Liver (tissue), 9 donors: ENCODE data around the gene KSR2. TPM values are rescaled to one million over a fixed set of nuclear protein-coding genes. Genes with fewer than 3 reads are reported as not detected.

Source experiments
- DNase-seq: peaks from one replicate; pipeline ENCODE4 v3.0.0-alpha.2; 2017; ENCODE audit warnings: low spot score
- H3K27ac ChIP-seq, 2 donors: one replicate each; pipeline ENCODE4 v1.7.0; 2013; ENCODE audit warnings: inconsistent platforms in 2 of 2, low read length in 2 of 2, control low read depth in 1 of 2, low read depth in 1 of 2, mild to moderate bottlenecking in 1 of 2
- H3K27me3 ChIP-seq, 4 donors: one replicate each; pipeline versions ENCODE4 v1.6.1 to v1.7.0; 2013; ENCODE audit warnings: low read length in 3 of 4, inconsistent platforms in 1 of 4, mild to moderate bottlenecking in 1 of 4, moderate library complexity in 1 of 4; ENCODE audit not compliant: control insufficient read depth in 4 of 4, insufficient read depth in 4 of 4
- H3K36me3 ChIP-seq, 4 donors: one replicate each; pipeline versions ENCODE4 v1.6.1 to v1.7.0; 2013; ENCODE audit warnings: low read length in 3 of 4, mild to moderate bottlenecking in 3 of 4, low read depth in 1 of 4, moderate library complexity in 1 of 4; ENCODE audit not compliant: control insufficient read depth in 4 of 4, insufficient read depth in 3 of 4
- H3K4me1 ChIP-seq, 4 donors: one replicate each; pipeline versions ENCODE4 v1.6.1 to v1.7.0; 2013; ENCODE audit warnings: low read length in 3 of 4, mild to moderate bottlenecking in 3 of 4, moderate library complexity in 1 of 4; ENCODE audit not compliant: control insufficient read depth in 4 of 4, insufficient read depth in 4 of 4
- H3K4me3 ChIP-seq, 3 donors: one replicate each; pipeline versions ENCODE4 v1.6.1 to v1.7.0; 2013; ENCODE audit warnings: low read length in 3 of 3, control low read depth in 1 of 3, low read depth in 1 of 3, mild to moderate bottlenecking in 1 of 3
- H3K9ac ChIP-seq, 2 donors: one replicate each; pipeline ENCODE4 v1.7.0; 2013; ENCODE audit warnings: low read length in 2 of 2, mild to moderate bottlenecking in 2 of 2, moderate library complexity in 2 of 2, control low read depth in 1 of 2, low read depth in 1 of 2
- H3K9me3 ChIP-seq, 4 donors: one replicate each; pipeline versions ENCODE4 v1.6.1 to v1.7.0; 2013; ENCODE audit warnings: low read length in 3 of 4; ENCODE audit not compliant: control insufficient read depth in 4 of 4
- EGR1 ChIP-seq, 2 donors: IDR thresholded peaks; 2 replicates each; pipeline ENCODE4 v1.6.1; 2016 to 2018; ENCODE audit warnings: antibody characterized with exemption in 2 of 2, low read depth in 2 of 2
- FOXA1 ChIP-seq: IDR thresholded peaks from 2 replicates; pipeline ENCODE4 v1.6.1; 2016; ENCODE audit warnings: antibody characterized with exemption
- FOXA2 ChIP-seq: IDR thresholded peaks from 2 replicates; pipeline ENCODE4 v1.6.1; 2016; ENCODE audit warnings: antibody characterized with exemption
- GABPA ChIP-seq, 2 donors: IDR thresholded peaks in 1 of 2; conservative IDR thresholded peaks in 1 of 2; 2 replicates each; pipeline ENCODE4 v1.6.1; 2016; ENCODE audit warnings: antibody characterized with exemption in 2 of 2, mild to moderate bottlenecking in 1 of 2, moderate library complexity in 1 of 2
- HNF4A ChIP-seq, 2 donors: conservative IDR thresholded peaks; 2 replicates each; pipeline ENCODE4 v1.6.1; 2016; ENCODE audit warnings: antibody characterized with exemption in 2 of 2, mild to moderate bottlenecking in 2 of 2
- HNF4G ChIP-seq: IDR thresholded peaks from 2 replicates; pipeline ENCODE4 v1.6.1; 2016; ENCODE audit warnings: antibody characterized with exemption
- JUND ChIP-seq, 2 donors: IDR thresholded peaks; 2 replicates each; pipeline ENCODE4 v1.6.1; 2016; ENCODE audit warnings: antibody characterized with exemption in 2 of 2
- NR2F2 ChIP-seq: IDR thresholded peaks from 2 replicates; pipeline ENCODE4 v1.6.1; 2016; ENCODE audit warnings: antibody characterized with exemption
- RAD21 ChIP-seq, 2 donors: IDR thresholded peaks; 2 replicates each; pipeline ENCODE4 v1.6.1; 2016; ENCODE audit warnings: antibody characterized with exemption in 2 of 2, mild to moderate bottlenecking in 2 of 2
- RXRA ChIP-seq, 2 donors: IDR thresholded peaks; 2 replicates each; pipeline ENCODE4 v1.6.1; 2017 to 2018; ENCODE audit warnings: antibody characterized with exemption in 2 of 2, mild to moderate bottlenecking in 1 of 2
- SP1 ChIP-seq: IDR thresholded peaks from 2 replicates; pipeline ENCODE4 v1.6.1; 2018; ENCODE audit warnings: antibody characterized with exemption, mild to moderate bottlenecking
- TAF1 ChIP-seq: conservative IDR thresholded peaks from 2 replicates; pipeline ENCODE4 v1.6.1; 2016; ENCODE audit warnings: antibody characterized with exemption, mild to moderate bottlenecking
- YY1 ChIP-seq: IDR thresholded peaks from 2 replicates; pipeline ENCODE4 v1.6.1; 2016; ENCODE audit warnings: antibody characterized with exemption, mild to moderate bottlenecking
- WGBS: extraction: QIAGEN DNeasy Blood & Tissue Kit; methylation state at CpG from one replicate; pipeline ENCODE4 v1.1.7; 2013; 5-methylcytosine and 5-hydroxymethylcytosine counted together
- polyA plus RNA-seq, 2 donors: library from polyadenylated mRNA; stranded (reverse) in 1 of 2; unstranded in 1 of 2; fragments of 200-250 nt in 1 of 2; fragments of >200 nt in 1 of 2; fragmentation: Nextera tagmentation in 1 of 2; extraction: Ambion mirVana in 1 of 2; gene quantifications; one replicate each; pipeline versions ENCODE4 v1.2.1 to v1.2.3, GENCODE V29; 2013 to 2015
- total RNA-seq, 2 donors: library from RNA; depleted of rRNA; stranded (reverse); fragments of >200 nt; gene quantifications; one replicate each; pipeline ENCODE4 v1.2.3, GENCODE V29; 2014
- TF ChIP-seq, protein P1 (sequence below): IDR thresholded peaks from 2 replicates; pipeline ENCODE4 v1.6.1; 2016; ENCODE audit warnings: antibody characterized with exemption, mild to moderate bottlenecking
- TF ChIP-seq, protein P2 (sequence below): fragments of 150-350 bp; IDR thresholded peaks from 2 replicates; pipeline ENCODE4 v1.5.1; 2017; ENCODE audit warnings: improper control_type of control experiment, low read depth, low read length; ENCODE audit not compliant: missing input control
- TF ChIP-seq, protein P3 (sequence below): IDR thresholded peaks from 2 replicates; pipeline ENCODE4 v1.6.1; 2016; ENCODE audit warnings: antibody characterized with exemption
- TF ChIP-seq, protein P4 (sequence below): IDR thresholded peaks from 2 replicates; pipeline ENCODE4 v1.6.1; 2016; ENCODE audit warnings: antibody characterized with exemption
- TF ChIP-seq, protein P5 (sequence below): IDR thresholded peaks from 2 replicates; pipeline ENCODE4 v1.6.1; 2016; ENCODE audit warnings: antibody characterized with exemption
- donor health status: healthy.
- donor health status: healthy.
- donor health status: healthy.
- donor health status: healthy.
- donor health status: healthy.

Gene KSR2
- total and polyA plus RNA-seq, 4 donors: under 0.01 to 0.02 (median under 0.01) TPM; not detected in 1

DNA sequence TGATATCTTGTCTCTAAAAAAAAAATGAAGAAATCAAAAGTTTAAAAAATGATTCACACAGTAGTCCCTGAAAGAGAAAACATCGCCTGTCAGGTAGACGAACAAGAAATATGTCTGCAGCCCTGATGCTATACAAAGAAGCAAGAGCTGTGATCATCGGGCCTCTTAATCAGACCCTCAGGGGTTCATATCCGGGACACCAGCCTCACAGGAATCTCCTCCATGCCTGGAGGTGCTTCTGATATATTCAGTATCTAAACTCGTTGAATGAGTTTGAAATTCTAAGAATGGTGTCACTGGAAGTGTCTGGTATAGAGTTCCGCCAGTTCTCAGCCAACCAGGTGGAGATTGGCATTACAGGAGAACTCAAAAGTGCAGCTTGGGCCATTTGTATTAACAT, 64.7 kb downstream of the KSR2 start:
- H3K9ac ChIP-seq: no peak overlapping the region
- TF ChIP-seq HNF4A (conservative IDR thresholded peaks at IDR 0.05) (no peak), JUND (IDR thresholded peaks at IDR 0.05) (no peak)
- 84% methylated on average over 6 of the region's 6 CpGs for WGBS

DNA sequence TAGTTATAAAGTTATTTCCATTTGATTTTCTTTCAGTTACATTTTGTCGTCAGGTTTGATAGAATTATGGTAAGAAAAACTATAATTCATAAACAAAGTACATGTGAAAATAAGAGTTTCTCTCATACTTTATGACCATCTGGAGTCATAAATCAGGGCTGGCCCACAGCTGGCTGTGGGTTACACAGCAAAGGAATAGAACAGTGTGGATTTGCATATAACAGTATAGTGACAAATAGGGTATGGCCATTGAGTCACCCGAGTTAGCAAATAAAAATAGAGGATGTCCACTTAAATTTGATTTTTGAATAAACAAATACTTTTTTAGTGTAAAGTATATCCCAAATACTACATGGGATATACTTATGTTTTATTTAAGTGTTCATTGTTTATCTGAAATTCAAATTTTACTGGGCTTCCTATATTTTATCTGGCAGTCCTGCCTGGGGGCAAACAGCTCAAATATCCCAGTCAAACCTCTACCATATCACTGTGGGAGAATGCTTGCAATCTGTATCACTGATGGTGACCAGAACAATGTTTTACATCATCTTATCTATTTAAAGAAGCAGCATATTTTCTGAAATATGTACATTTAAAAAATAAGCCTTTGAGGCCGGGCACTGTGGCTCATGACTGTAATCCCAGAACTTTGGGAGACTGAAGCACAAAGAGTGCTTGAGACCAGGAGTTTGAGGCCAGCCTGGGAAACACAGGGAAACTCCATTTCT, 65.5 kb downstream of the KSR2 start:
- WGBS: 68% methylated on average over 3 of the region's 3 CpGs

More for the DNA sequence above, 64.7 kb downstream of the KSR2 start:
- H3K4me3 ChIP-seq: no peak overlapping the region
- no peak overlapping the region for H3K27ac ChIP-seq
- H3K27me3 ChIP-seq: no peaks in the 10 kb centered on the region
- H3K36me3 ChIP-seq: no peaks in the 10 kb centered on the region
- no peak for DNase-seq
- no peaks in the 10 kb centered on the region for H3K9me3 ChIP-seq
- no peaks in the 10 kb centered on the region for H3K4me1 ChIP-seq

More for the DNA sequence above, 65.5 kb downstream of the KSR2 start:
- Histone ChIP-seq H3K4me1 (no peaks in the 10 kb centered on the region), H3K36me3 (no peaks in the 10 kb centered on the region), H3K27me3 (no peaks in the 10 kb centered on the region), H3K9ac (no peak overlapping the region), H3K27ac (no peak overlapping the region), H3K4me3 (no peak overlapping the region), H3K9me3 (no peaks in the 10 kb centered on the region)
- DNase-seq: no peak
- TF ChIP-seq JUND (IDR thresholded peaks at IDR 0.05) (no peak), GABPA (IDR thresholded peaks at IDR 0.05 in 1 of 2, conservative IDR thresholded peaks at IDR 0.05 in 1 of 2) (no peak), TAF1 (no peak), FOXA1 (no peak), HNF4G (no peak), HNF4A (conservative IDR thresholded peaks at IDR 0.05) (no peak), YY1 (no peak), NR2F2 (no peak), FOXA2 (no peak), RAD21 (IDR thresholded peaks at IDR 0.05) (no peak), RXRA (IDR thresholded peaks at IDR 0.05) (no peak), EGR1 (IDR thresholded peaks at IDR 0.05; ENCODE audit: low read depth in 2 of 2) (no peak), SP1 (no peak)
- TF ChIP-seq, protein P1, sequence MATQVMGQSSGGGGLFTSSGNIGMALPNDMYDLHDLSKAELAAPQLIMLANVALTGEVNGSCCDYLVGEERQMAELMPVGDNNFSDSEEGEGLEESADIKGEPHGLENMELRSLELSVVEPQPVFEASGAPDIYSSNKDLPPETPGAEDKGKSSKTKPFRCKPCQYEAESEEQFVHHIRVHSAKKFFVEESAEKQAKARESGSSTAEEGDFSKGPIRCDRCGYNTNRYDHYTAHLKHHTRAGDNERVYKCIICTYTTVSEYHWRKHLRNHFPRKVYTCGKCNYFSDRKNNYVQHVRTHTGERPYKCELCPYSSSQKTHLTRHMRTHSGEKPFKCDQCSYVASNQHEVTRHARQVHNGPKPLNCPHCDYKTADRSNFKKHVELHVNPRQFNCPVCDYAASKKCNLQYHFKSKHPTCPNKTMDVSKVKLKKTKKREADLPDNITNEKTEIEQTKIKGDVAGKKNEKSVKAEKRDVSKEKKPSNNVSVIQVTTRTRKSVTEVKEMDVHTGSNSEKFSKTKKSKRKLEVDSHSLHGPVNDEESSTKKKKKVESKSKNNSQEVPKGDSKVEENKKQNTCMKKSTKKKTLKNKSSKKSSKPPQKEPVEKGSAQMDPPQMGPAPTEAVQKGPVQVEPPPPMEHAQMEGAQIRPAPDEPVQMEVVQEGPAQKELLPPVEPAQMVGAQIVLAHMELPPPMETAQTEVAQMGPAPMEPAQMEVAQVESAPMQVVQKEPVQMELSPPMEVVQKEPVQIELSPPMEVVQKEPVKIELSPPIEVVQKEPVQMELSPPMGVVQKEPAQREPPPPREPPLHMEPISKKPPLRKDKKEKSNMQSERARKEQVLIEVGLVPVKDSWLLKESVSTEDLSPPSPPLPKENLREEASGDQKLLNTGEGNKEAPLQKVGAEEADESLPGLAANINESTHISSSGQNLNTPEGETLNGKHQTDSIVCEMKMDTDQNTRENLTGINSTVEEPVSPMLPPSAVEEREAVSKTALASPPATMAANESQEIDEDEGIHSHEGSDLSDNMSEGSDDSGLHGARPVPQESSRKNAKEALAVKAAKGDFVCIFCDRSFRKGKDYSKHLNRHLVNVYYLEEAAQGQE: no peak
- TF ChIP-seq, protein P2, sequence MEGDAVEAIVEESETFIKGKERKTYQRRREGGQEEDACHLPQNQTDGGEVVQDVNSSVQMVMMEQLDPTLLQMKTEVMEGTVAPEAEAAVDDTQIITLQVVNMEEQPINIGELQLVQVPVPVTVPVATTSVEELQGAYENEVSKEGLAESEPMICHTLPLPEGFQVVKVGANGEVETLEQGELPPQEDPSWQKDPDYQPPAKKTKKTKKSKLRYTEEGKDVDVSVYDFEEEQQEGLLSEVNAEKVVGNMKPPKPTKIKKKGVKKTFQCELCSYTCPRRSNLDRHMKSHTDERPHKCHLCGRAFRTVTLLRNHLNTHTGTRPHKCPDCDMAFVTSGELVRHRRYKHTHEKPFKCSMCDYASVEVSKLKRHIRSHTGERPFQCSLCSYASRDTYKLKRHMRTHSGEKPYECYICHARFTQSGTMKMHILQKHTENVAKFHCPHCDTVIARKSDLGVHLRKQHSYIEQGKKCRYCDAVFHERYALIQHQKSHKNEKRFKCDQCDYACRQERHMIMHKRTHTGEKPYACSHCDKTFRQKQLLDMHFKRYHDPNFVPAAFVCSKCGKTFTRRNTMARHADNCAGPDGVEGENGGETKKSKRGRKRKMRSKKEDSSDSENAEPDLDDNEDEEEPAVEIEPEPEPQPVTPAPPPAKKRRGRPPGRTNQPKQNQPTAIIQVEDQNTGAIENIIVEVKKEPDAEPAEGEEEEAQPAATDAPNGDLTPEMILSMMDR: no peak
- TF ChIP-seq, protein P3, sequence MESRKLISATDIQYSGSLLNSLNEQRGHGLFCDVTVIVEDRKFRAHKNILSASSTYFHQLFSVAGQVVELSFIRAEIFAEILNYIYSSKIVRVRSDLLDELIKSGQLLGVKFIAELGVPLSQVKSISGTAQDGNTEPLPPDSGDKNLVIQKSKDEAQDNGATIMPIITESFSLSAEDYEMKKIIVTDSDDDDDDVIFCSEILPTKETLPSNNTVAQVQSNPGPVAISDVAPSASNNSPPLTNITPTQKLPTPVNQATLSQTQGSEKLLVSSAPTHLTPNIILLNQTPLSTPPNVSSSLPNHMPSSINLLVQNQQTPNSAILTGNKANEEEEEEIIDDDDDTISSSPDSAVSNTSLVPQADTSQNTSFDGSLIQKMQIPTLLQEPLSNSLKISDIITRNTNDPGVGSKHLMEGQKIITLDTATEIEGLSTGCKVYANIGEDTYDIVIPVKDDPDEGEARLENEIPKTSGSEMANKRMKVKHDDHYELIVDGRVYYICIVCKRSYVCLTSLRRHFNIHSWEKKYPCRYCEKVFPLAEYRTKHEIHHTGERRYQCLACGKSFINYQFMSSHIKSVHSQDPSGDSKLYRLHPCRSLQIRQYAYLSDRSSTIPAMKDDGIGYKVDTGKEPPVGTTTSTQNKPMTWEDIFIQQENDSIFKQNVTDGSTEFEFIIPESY: no peak
- TF ChIP-seq, protein P4, sequence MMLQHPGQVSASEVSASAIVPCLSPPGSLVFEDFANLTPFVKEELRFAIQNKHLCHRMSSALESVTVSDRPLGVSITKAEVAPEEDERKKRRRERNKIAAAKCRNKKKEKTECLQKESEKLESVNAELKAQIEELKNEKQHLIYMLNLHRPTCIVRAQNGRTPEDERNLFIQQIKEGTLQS: no peak
- TF ChIP-seq, protein P5, sequence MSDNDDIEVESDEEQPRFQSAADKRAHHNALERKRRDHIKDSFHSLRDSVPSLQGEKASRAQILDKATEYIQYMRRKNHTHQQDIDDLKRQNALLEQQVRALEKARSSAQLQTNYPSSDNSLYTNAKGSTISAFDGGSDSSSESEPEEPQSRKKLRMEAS: no peak
